OCI-LY7 (cell line): Measurements from ENCODE around the gene TSACC. TPM values are rescaled to one million over a fixed set of nuclear protein-coding genes. Genes with fewer than 3 reads are reported as not detected.

Experiments used
- BruUV-seq: library from RNA; stranded (reverse); fragments of 400-500 nt; replicated peaks from 2 replicates; lab custom pipeline; 2021; lab: Mats Ljungman, UMichigan
- CTCF ChIA-PET: fragments of 300-600 bp; sonication (Branson Sonifier 250); formaldehyde crosslinking; loops from one replicate; lab custom pipeline; 2022; ENCODE audit warnings: antibody characterized with exemption; ENCODE audit not compliant: unreplicated experiment; lab: Charles Lee
- POLR2A ChIA-PET: fragments of 300-600 bp; sonication (Branson Sonifier 250); formaldehyde crosslinking; loops from one replicate; lab custom pipeline; 2022; ENCODE audit warnings: antibody characterized with exemption; lab: Charles Lee
- DNase-seq: peaks from one replicate; pipeline ENCODE4 v3.0.0-alpha.2; 2015; ENCODE audit warnings: low spot score
- H2AFZ ChIP-seq: fragments of 200-600 bp; sonication (generic), shearing (Covaris generic); 2 replicates; pipeline ENCODE4 v1.6.1; 2014; ENCODE audit warnings: mild to moderate bottlenecking, antibody characterized with exemption, low read length, moderate library complexity
- H3K27ac ChIP-seq: fragments of 200-600 bp; sonication (generic); 2 replicates; pipeline ENCODE4 v1.5.1; 2014; ENCODE audit warnings: mixed run types, low read depth, mild to moderate bottlenecking, moderate library complexity, low read length, inconsistent platforms; ENCODE audit not compliant: poor library complexity, severe bottlenecking
- H3K36me3 ChIP-seq: fragments of 200-600 bp; sonication (generic); 2 replicates; pipeline ENCODE4 v1.6.1; 2014; ENCODE audit warnings: mild to moderate bottlenecking, antibody characterized with exemption, low read length, moderate library complexity, mixed read lengths; ENCODE audit not compliant: insufficient read depth
- H3K4me1 ChIP-seq: fragments of 200-600 bp; sonication (generic); 2 replicates; pipeline ENCODE4 v1.5.1; 2014; ENCODE audit warnings: mild to moderate bottlenecking, low read length; ENCODE audit not compliant: insufficient read depth, poor library complexity, severe bottlenecking
- H3K4me2 ChIP-seq: fragments of 200-600 bp; sonication (generic); 2 replicates; pipeline ENCODE4 v1.6.1; 2014; ENCODE audit warnings: mild to moderate bottlenecking, low read length
- H3K4me3 ChIP-seq: fragments of 200-600 bp; sonication (generic); 2 replicates; pipeline ENCODE4 v1.5.1; 2014; ENCODE audit warnings: mild to moderate bottlenecking, low read depth, low read length; ENCODE audit not compliant: poor library complexity, severe bottlenecking
- H3K79me2 ChIP-seq: fragments of 200-600 bp; sonication (generic); 2 replicates; pipeline ENCODE4 v1.6.1; 2016; ENCODE audit warnings: low read depth, mild to moderate bottlenecking, low read length, moderate library complexity, mixed read lengths; ENCODE audit not compliant: insufficient read depth
- H3K9me2 ChIP-seq: fragments of 200-600 bp; sonication (generic); 2 replicates; pipeline ENCODE4 v1.6.1; 2016; ENCODE audit warnings: mild to moderate bottlenecking, low read length, mixed read lengths; ENCODE audit not compliant: insufficient read depth
- H3K9me3 ChIP-seq: fragments of 200-600 bp; sonication (generic); 2 replicates; pipeline ENCODE4 v1.6.1; 2014; ENCODE audit warnings: mild to moderate bottlenecking, mixed run types, low read length, mixed read lengths
- H4K20me1 ChIP-seq: fragments of 200-600 bp; sonication (generic); 2 replicates; pipeline ENCODE4 v1.6.1; 2014; ENCODE audit warnings: mild to moderate bottlenecking, antibody characterized with exemption, low read length, moderate library complexity, mixed read lengths; ENCODE audit not compliant: insufficient read depth
- CTCF ChIP-seq: fragments of 200-600 bp; sonication (generic); conservative IDR thresholded peaks from 2 replicates; pipeline ENCODE4 v1.5.1; 2014; ENCODE audit warnings: mild to moderate bottlenecking, antibody characterized with exemption, low read length, moderate library complexity, mixed read lengths
- EZH2phosphoT487 ChIP-seq: fragments of 200-600 bp; sonication (generic); IDR thresholded peaks from 2 replicates; pipeline ENCODE4 v1.6.1; 2018; ENCODE audit warnings: low read depth, borderline replicate concordance, mild to moderate bottlenecking, mixed run types, antibody characterized with exemption, low read length, moderate library complexity, mixed read lengths
- intact Hi-C: fragments of 100-400 bp; cut with micrococcal nuclease; formaldehyde crosslinking; loops from one replicate; pipeline ENCODE4 v1.10.0; 2022; ENCODE audit not compliant: unreplicated experiment
- total RNA-seq, 2 experiments: library from RNA; depleted of rRNA in 1 of 2; stranded (reverse); fragments of >200 nt in 1 of 2; shearing (Covaris generic) in 1 of 2; gene quantifications; 2 replicates each; pipeline ENCODE4 v1.2.3, GENCODE V29; 2014 to 2022

Gene TSACC
- total RNA-seq, 2 experiments from 2014 or later, result 2.0 to 2.3 TPM

GRCh38 chr1:156394835-156395461, 56.6 kb downstream of the TSACC start:
- no peaks in the 10 kb centered on the region for H4K20me1 ChIP-seq

More at GRCh38 chr1:156394835-156395461, 56.6 kb downstream of the TSACC start:
- POLR2A ChIA-PET, result interaction anchor here (0.7 kb wide), 1 partner anchor 31 kb away, joined by 3 read pairs; no protein-coding TSS in a partner anchor
- Histone ChIP-seq H3K9me2 (no peaks in the 10 kb centered on the region), H3K79me2 (no peaks in the 10 kb centered on the region), H3K27ac (no peak overlapping the region), H2AFZ (no peak overlapping the region), H3K4me3 (no peak overlapping the region), H3K9me3 (no peaks in the 10 kb centered on the region), H3K4me1 (no peaks in the 10 kb centered on the region), H3K36me3 (no peaks in the 10 kb centered on the region), H3K4me2 (no peak overlapping the region)
- intact Hi-C loops, result no loop called here
- no TSS peak for BruUV-seq
- peak; percentile 34; the same call in 1 of the 2 replicates for TF ChIP-seq CTCF
- no peak for TF ChIP-seq EZH2phosphoT487
- DNase-seq, result peak; percentile 15
- CTCF ChIA-PET, result interaction anchor here (1.0 kb wide), 1 partner anchor 62 kb away, joined by 3 read pairs; no protein-coding TSS in a partner anchor

Other genes starting within 250 kb of the TSACC start
- gene LMNA, start 223.8 kb upstream of the TSACC start, total RNA-seq (2014; rRNA removed; shearing (Covaris generic)), result 12.9 and 14.3 TPM in 2 replicates
- 5.0 and 6.5 TPM in 2 replicates for gene LMNA, start 223.8 kb upstream of the TSACC start, total RNA-seq (2022)
- gene SEMA4A, start 184.9 kb upstream of the TSACC start, total RNA-seq (2014; rRNA removed; shearing (Covaris generic)), result 77.8 and 81.2 TPM in 2 replicates
- 196 and 205 TPM in 2 replicates for gene SEMA4A, start 184.9 kb upstream of the TSACC start, total RNA-seq (2022)
- 8.5 and 11.0 TPM in 2 replicates for gene SLC25A44, start 144.4 kb upstream of the TSACC start, total RNA-seq (2014; rRNA removed; shearing (Covaris generic))
- 22.5 and 26.1 TPM in 2 replicates for gene SLC25A44, start 144.4 kb upstream of the TSACC start, total RNA-seq (2022)
- 82.5 and 88.3 TPM in 2 replicates for gene PMF1, start 125.5 kb upstream of the TSACC start, total RNA-seq (2014; rRNA removed; shearing (Covaris generic))
- gene PMF1, start 125.5 kb upstream of the TSACC start, total RNA-seq (2022), result 67.5 and 75.5 TPM in 2 replicates
- gene BGLAP, start 96.3 kb upstream of the TSACC start, total RNA-seq (2014; rRNA removed; shearing (Covaris generic)), result 4.2 and 6.0 TPM in 2 replicates
- 3.7 and 4.7 TPM in 2 replicates for gene BGLAP, start 96.3 kb upstream of the TSACC start, total RNA-seq (2022)
- gene PAQR6, start 90.5 kb upstream of the TSACC start, total RNA-seq (2014; rRNA removed; shearing (Covaris generic)), result 4.2 and 5.0 TPM in 2 replicates
- 15.7 and 16.4 TPM in 2 replicates for gene PAQR6, start 90.5 kb upstream of the TSACC start, total RNA-seq (2022)
- gene SMG5, start 55.7 kb upstream of the TSACC start, total RNA-seq (2014; rRNA removed; shearing (Covaris generic)), result 87.0 and 87.9 TPM in 2 replicates
- 88.9 and 99.0 TPM in 2 replicates for gene SMG5, start 55.7 kb upstream of the TSACC start, total RNA-seq (2022)
- gene TMEM79, start 54.2 kb upstream of the TSACC start, total RNA-seq (2014; rRNA removed; shearing (Covaris generic)), result 5.0 and 6.2 TPM in 2 replicates
- 6.8 and 7.4 TPM in 2 replicates for gene TMEM79, start 54.2 kb upstream of the TSACC start, total RNA-seq (2022)
- 0.60 TPM in 1 of 2 replicates, not detected in the other for gene GLMP, start 42.8 kb upstream of the TSACC start, total RNA-seq (2014; rRNA removed; shearing (Covaris generic))
- gene GLMP, start 42.8 kb upstream of the TSACC start, total RNA-seq (2022), result 4.9 and 8.0 TPM in 2 replicates
- gene VHLL, start 39.2 kb upstream of the TSACC start, total RNA-seq (2014; rRNA removed; shearing (Covaris generic)), result 0.63 and 1.2 TPM in 2 replicates
- gene VHLL, start 39.2 kb upstream of the TSACC start, total RNA-seq (2022), result 0.59 TPM in 1 of 2 replicates, not detected in the other
- gene CCT3, start 234 bp upstream of the TSACC start, total RNA-seq (2014; rRNA removed; shearing (Covaris generic)), result 385 and 407 TPM in 2 replicates
- 321 and 387 TPM in 2 replicates for gene CCT3, start 234 bp upstream of the TSACC start, total RNA-seq (2022)
- gene RHBG, start 30.7 kb downstream of the TSACC start, total RNA-seq (2014; rRNA removed; shearing (Covaris generic)), result not detected in 2 replicates
- gene RHBG, start 30.7 kb downstream of the TSACC start, total RNA-seq (2022), result not detected in 2 replicates
- 23.4 and 42.7 TPM in 2 replicates for gene MEF2D, start 162.2 kb downstream of the TSACC start, total RNA-seq (2014; rRNA removed; shearing (Covaris generic))
- gene MEF2D, start 162.2 kb downstream of the TSACC start, total RNA-seq (2022), result 92.3 and 101 TPM in 2 replicates
- 22.4 and 26.1 TPM in 2 replicates for gene IQGAP3, start 234.0 kb downstream of the TSACC start, total RNA-seq (2014; rRNA removed; shearing (Covaris generic))
- gene IQGAP3, start 234.0 kb downstream of the TSACC start, total RNA-seq (2022), result 28.7 and 37.1 TPM in 2 replicates
- gene TTC24, start 241.2 kb downstream of the TSACC start, total RNA-seq (2014; rRNA removed; shearing (Covaris generic)), result 2.8 and 3.6 TPM in 2 replicates
- gene TTC24, start 241.2 kb downstream of the TSACC start, total RNA-seq (2022), result 11.9 and 12.4 TPM in 2 replicates